Peyer's patch (tissue), 4 donors: Measurements from ENCODE around the gene DDIT3. TPM values are rescaled to one million over a fixed set of nuclear protein-coding genes. Genes with fewer than 3 reads are reported as not detected.

Experiments used
- DNase-seq, 3 donors: peaks; one replicate each; pipeline ENCODE4 v3.0.0-alpha.2; 2017 to 2019
- H3K27ac ChIP-seq, 4 donors: fragments of 200-600 bp; sonication (generic); one replicate each; pipeline ENCODE4 v1.5.1; 2016 to 2019
- H3K27me3 ChIP-seq, 2 donors: fragments of 200-600 bp; sonication (generic); one replicate each; pipeline ENCODE4 v1.5.1; 2019
- H3K36me3 ChIP-seq, 3 donors: fragments of 200-600 bp; sonication (generic); one replicate each; pipeline ENCODE4 v1.5.1; 2016 to 2019
- H3K4me1 ChIP-seq, 4 donors: fragments of 200-600 bp; sonication (generic); one replicate each; pipeline ENCODE4 v1.5.1; 2016 to 2019
- H3K4me3 ChIP-seq, 4 donors: fragments of 200-600 bp; sonication (generic); 1 replicate in 3 of 4; 2 replicates in 1 of 4; pipeline ENCODE4 v1.5.1; 2016 to 2019; ENCODE audit warnings: mild to moderate bottlenecking in 1 of 4
- H3K9me3 ChIP-seq, 4 donors: fragments of 200-600 bp; sonication (generic); one replicate each; pipeline ENCODE4 v1.5.1; 2016 to 2019; ENCODE audit warnings: mild to moderate bottlenecking in 1 of 4
- POLR2A ChIP-seq, 2 donors: fragments of 450-650 bp; IDR thresholded peaks; one replicate each; pipeline ENCODE4 v1.5.1; 2017; ENCODE audit warnings: antibody characterized with exemption in 2 of 2, mild to moderate bottlenecking in 2 of 2, moderate library complexity in 2 of 2
- total RNA-seq, 4 donors: library from RNA; depleted of rRNA; stranded (reverse); fragments of >200 nt; gene quantifications; one replicate each; pipeline ENCODE4 v1.1.0, GENCODE V29; 2016
- TF ChIP-seq, protein P1 (sequence below), 6 experiments: fragments of 450-650 bp in 4 of 6; fragments of 200-600 bp in 2 of 6; sonication (generic) in 1 of 6; IDR thresholded peaks; one replicate each; pipeline ENCODE4 v1.5.1; 2017 to 2019; ENCODE audit warnings: antibody characterized with exemption in 6 of 6, mild to moderate bottlenecking in 3 of 6, moderate library complexity in 1 of 6

Gene DDIT3
- total RNA-seq, 4 donors from 2014 or later, result 9.1 to 44.6 (median 24.0) TPM

DNA sequence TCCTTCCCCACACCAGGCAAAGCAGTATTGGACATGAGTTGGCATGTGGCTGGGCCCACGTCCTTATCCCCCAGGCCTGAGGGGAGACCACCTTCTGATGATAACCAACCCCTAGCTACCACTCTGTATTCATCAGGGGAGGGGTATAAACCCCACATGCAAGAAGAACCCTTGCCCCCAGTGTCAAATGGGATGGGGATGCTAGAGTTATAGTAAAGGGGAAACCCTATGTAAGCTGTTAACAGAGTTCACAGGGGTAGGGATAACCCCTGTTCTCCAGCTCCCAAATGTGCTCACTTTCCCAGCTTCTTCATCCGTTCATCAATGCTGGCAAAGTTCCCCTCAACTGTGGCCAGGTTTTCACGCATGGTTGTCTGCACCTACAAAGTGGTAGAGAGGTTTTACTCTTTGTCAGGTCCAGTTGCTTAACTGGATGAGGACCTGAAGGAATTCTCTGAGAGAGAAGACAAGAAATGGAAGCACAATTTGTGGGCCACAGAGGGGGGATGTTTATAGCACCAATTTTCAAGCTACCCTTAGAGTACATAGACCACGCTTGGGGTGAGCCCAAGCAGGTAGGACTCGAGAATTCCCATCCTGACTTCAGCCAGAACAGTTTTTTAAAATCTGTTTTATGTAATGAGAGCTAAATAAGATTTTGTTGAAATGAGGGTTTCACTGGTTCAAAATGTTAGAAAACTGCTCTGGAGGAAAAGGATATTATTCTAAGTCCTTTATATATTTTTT lies 10.3 kb upstream of the DDIT3 start:
- H3K4me3 ChIP-seq, result no peak overlapping the region
- no peak for TF ChIP-seq POLR2A (IDR thresholded peaks at IDR 0.05)
- TF ChIP-seq, protein P1, sequence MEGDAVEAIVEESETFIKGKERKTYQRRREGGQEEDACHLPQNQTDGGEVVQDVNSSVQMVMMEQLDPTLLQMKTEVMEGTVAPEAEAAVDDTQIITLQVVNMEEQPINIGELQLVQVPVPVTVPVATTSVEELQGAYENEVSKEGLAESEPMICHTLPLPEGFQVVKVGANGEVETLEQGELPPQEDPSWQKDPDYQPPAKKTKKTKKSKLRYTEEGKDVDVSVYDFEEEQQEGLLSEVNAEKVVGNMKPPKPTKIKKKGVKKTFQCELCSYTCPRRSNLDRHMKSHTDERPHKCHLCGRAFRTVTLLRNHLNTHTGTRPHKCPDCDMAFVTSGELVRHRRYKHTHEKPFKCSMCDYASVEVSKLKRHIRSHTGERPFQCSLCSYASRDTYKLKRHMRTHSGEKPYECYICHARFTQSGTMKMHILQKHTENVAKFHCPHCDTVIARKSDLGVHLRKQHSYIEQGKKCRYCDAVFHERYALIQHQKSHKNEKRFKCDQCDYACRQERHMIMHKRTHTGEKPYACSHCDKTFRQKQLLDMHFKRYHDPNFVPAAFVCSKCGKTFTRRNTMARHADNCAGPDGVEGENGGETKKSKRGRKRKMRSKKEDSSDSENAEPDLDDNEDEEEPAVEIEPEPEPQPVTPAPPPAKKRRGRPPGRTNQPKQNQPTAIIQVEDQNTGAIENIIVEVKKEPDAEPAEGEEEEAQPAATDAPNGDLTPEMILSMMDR (IDR thresholded peaks at IDR 0.05), result no peak
- H3K4me1 ChIP-seq, result peaks cover 0 to 5% (median 0%) of the 10 kb centered on the region in 4 donors
- no peaks in the 10 kb centered on the region for H3K27me3 ChIP-seq
- H3K9me3 ChIP-seq, result no peaks in the 10 kb centered on the region
- H3K36me3 ChIP-seq, result peaks cover 0 to 100% (median 4%) of the 10 kb centered on the region in 3 donors
- no peak for DNase-seq
- no peak overlapping the region for H3K27ac ChIP-seq

DNA sequence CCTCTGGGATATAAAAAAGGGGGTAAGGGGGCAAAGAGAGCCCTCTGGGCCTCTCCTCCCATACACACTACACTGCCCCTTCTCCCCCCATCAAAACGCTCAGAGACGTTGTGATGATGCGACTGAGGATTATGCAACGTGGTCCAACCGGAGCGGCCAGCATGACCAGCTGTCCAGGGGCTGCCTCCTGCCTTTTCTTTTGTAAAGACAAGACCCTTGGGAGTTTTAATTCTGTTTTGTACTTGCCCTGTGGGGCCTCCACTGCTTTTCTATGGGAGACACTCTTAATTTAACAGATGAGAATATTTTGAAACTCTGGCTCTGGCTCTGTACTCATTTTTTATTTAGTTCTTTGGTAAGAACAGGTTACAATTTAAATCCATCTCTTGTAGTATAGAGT lies 9.5 kb upstream of the DDIT3 start:
- H3K4me3 ChIP-seq, result no peak overlapping the region
- H3K27me3 ChIP-seq, result no peaks in the 10 kb centered on the region
- H3K4me1 ChIP-seq, result peaks cover 0 to 13% (median 0%) of the 10 kb centered on the region in 4 donors
- no peak overlapping the region for H3K27ac ChIP-seq
- no peak for DNase-seq
- peaks cover 0 to 99% (median 4%) of the 10 kb centered on the region in 3 donors for H3K36me3 ChIP-seq
- no peak for TF ChIP-seq POLR2A (IDR thresholded peaks at IDR 0.05)
- TF ChIP-seq, protein P1 (IDR thresholded peaks at IDR 0.05), result no peak
- H3K9me3 ChIP-seq, result no peaks in the 10 kb centered on the region

DNA sequence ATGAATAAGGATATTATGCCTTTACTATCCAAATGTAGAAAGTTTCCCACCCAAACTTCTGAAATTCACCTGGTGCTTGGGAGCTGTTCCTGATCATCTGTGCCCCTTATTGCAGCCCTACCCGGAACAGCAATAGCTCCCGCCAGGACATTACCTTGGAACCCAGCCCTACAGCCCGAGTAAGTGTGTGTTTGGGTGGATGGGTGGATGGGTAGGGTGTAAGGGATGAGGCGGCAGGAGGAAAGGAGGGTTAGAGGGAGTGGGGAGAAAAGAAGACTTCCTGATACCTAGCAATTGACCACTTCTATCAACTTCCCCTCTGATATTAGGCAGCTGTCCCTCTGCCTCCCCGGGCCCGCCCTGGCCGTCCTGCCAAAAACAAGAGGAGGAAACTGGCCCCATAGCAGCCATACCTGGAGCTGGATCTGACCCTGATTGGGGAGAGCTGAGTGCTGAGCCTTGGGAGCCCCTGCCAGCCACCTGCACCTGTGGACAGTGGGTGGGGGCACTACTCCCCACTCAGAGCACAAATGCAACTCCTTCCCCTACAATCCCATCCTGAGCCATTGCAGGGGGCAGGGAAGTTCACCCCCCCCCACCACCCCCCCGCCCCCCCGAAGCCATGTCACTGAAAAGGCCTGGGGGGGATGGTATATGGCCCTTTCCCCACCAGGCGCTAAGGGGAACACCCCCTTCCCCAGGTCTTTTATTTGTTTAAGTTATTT lies 8.7 kb upstream of the DDIT3 start:
- DNase-seq, result no peak
- H3K9me3 ChIP-seq, result no peaks in the 10 kb centered on the region
- TF ChIP-seq POLR2A (IDR thresholded peaks at IDR 0.05), result no peak
- TF ChIP-seq, protein P1 (IDR thresholded peaks at IDR 0.05), result no peak
- no peak overlapping the region for H3K4me3 ChIP-seq
- H3K27ac ChIP-seq, result no peak overlapping the region
- H3K36me3 ChIP-seq, result peaks cover 0 to 90% (median 4%) of the 10 kb centered on the region in 3 donors
- no peaks in the 10 kb centered on the region for H3K27me3 ChIP-seq
- peaks cover 0 to 21% (median 3%) of the 10 kb centered on the region in 4 donors for H3K4me1 ChIP-seq

DNA sequence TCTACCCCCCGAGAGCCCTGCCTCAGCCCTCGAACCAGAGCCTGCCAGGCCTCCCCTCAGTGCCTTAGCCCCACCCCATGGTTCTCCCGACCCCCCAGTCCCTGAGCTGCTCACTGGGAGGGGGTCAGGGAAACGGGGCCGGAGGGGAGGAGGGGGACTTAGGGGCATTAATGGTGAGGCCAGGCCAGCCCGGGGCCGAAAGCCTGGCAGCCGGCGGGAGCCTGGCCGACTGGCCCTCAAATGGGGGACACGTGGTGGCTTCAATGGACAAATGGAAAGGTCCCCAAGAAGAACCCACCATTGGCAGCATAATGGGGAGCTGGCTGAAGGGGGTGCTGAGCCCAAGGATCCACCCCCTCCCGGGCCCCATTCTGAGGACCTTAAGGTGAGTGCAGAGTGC lies 7.9 kb upstream of the DDIT3 start:
- H3K4me3 ChIP-seq, result no peak overlapping the region
- H3K36me3 ChIP-seq, result peaks cover 0 to 82% (median 4%) of the 10 kb centered on the region in 3 donors
- DNase-seq, result no peak
- no peaks in the 10 kb centered on the region for H3K27me3 ChIP-seq
- H3K27ac ChIP-seq, result no peak overlapping the region
- TF ChIP-seq, protein P1 (IDR thresholded peaks at IDR 0.05), result no peak
- TF ChIP-seq POLR2A (IDR thresholded peaks at IDR 0.05), result no peak
- peaks cover 0 to 29% (median 10%) of the 10 kb centered on the region in 4 donors for H3K4me1 ChIP-seq
- H3K9me3 ChIP-seq, result no peaks in the 10 kb centered on the region

DNA sequence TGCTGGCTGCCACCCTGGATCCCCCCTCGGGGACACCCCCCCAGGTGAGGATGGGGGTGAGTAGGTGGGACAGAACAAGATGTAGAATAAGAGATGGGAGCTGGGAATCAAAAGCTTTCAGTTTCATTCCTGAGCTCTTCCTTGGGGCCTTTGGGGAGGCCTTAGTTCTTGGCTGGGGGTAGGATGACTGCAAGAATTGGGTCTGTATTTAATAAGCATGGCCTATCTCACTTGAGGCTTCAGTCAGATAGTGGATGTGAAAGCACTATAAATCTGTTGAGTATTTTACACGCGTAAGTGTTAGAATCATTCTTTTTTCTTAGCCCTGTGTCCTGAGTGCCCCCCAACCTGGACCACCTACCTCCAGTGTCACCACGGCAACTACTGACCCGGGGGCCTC lies 6.9 kb upstream of the DDIT3 start:
- no peak overlapping the region for H3K4me3 ChIP-seq
- H3K27me3 ChIP-seq, result no peaks in the 10 kb centered on the region
- H3K4me1 ChIP-seq, result peaks cover 0 to 29% (median 10%) of the 10 kb centered on the region in 4 donors
- no peaks in the 10 kb centered on the region for H3K9me3 ChIP-seq
- peaks cover 0 to 72% (median 4%) of the 10 kb centered on the region in 3 donors for H3K36me3 ChIP-seq
- TF ChIP-seq POLR2A (IDR thresholded peaks at IDR 0.05), result no peak
- TF ChIP-seq, protein P1 (IDR thresholded peaks at IDR 0.05), result no peak
- DNase-seq, result no peak
- no peak overlapping the region for H3K27ac ChIP-seq
